Right cardiac atrium (tissue), 5 donors: ENCODE results near the gene ZMYM4. TPM values are rescaled to one million over a fixed set of nuclear protein-coding genes. Genes with fewer than 3 reads are reported as not detected.
"Not testable (repeated sequence)": the region's sequence is repeated elsewhere in the genome, so short reads cannot be mapped to it uniquely, and the experiment has no call there.

Source experiments
- ATAC-seq, 2 donors: fragments of 200-7000 bp; cut with Tn5 transposase; one replicate each; pipeline versions ENCODE4 v1.8.0 to v1.9.1; 2020; ENCODE audit warnings: moderate library complexity in 2 of 2, mild to moderate bottlenecking in 1 of 2
- DNase-seq, 3 donors: peaks; one replicate each; pipeline ENCODE4 v3.0.0-alpha.2; 2020
- H3K27ac ChIP-seq: one replicate; pipeline ENCODE4 v1.5.1; 2013; ENCODE audit warnings: mild to moderate bottlenecking, low read length, control low read depth, moderate library complexity
- H3K27me3 ChIP-seq: one replicate; pipeline ENCODE4 v1.6.1; 2013; ENCODE audit not compliant: control insufficient read depth, insufficient read depth
- H3K4me1 ChIP-seq: one replicate; pipeline ENCODE4 v1.6.1; 2013; ENCODE audit warnings: low read length; ENCODE audit not compliant: control insufficient read depth, insufficient read depth
- H3K4me3 ChIP-seq: one replicate; pipeline ENCODE4 v1.5.1; 2013; ENCODE audit warnings: low read length, control low read depth
- H3K9me3 ChIP-seq: one replicate; pipeline ENCODE4 v1.6.1; 2013; ENCODE audit warnings: low read length; ENCODE audit not compliant: control insufficient read depth
- WGBS: extraction: QIAGEN DNeasy Blood & Tissue Kit; methylation state at CpG from one replicate; pipeline ENCODE4 v1.1.7; 2013; 5-methylcytosine and 5-hydroxymethylcytosine counted together
- intact Hi-C, 4 donors: fragments of 100-400 bp; cut with DNase I; formaldehyde crosslinking; loops; one replicate each; pipeline versions ENCODE4 v1.11.0 to v1.14.0; 2022 to 2023
- long read RNA-seq, 4 donors: library from polyadenylated mRNA; unstranded; transcript quantifications; one replicate each; pipeline ENCODE4 v2.0.0, GENCODE V29; 2020 to 2021
- polyA plus RNA-seq: library from polyadenylated mRNA; stranded (reverse); fragments of 200-250 nt; gene quantifications from one replicate; pipeline ENCODE4 v1.2.3, GENCODE V29; 2013
- total RNA-seq, 4 donors: library from RNA; stranded (reverse); fragmentation: NEBNext Ultra II Directional; extraction: Animal tissue kit (Norgen Biotek cat#: 25700); gene quantifications; one replicate each; pipeline ENCODE4 v1.2.1, GENCODE V29; 2021
- donor health status: healthy with polysubstance abuse.
- donor health status: DM: no; HTN: yes; CAD: no.
- donor health status: DM: no; HTN: no; CAD: no.
- donor health status: DM: no; HTN: yes; CAD: no; lungs with severe emphysema.
- donor health status: DM: yes; HTN: yes; CAD: no.

The ZMYM4 gene
- total RNA-seq (10 to 100 TPM; 34.5 to 42.9 (median 36.7) TPM), polyA plus RNA-seq (7.4 TPM)
- long read RNA-seq, donor 1, full-length matches to known transcripts: 3 of 19 reads
- long read RNA-seq, donor 1, partial matches to known transcripts: 10 of 19 reads
- long read RNA-seq, donor 1, other reads (novel, unspliced or antisense): 6 of 19 reads
- long read RNA-seq, donor 2, full-length matches to known transcripts: 1 of 11 reads
- long read RNA-seq, donor 2, partial matches to known transcripts: 4 of 11 reads
- long read RNA-seq, donor 2, other reads (novel, unspliced or antisense): 6 of 11 reads
- long read RNA-seq, donor 3, partial matches to known transcripts: 33 of 37 reads
- long read RNA-seq, donor 3, other reads (novel, unspliced or antisense): 4 of 37 reads
- long read RNA-seq, donor 4, partial matches to known transcripts: 3 of 7 reads
- long read RNA-seq, donor 4, other reads (novel, unspliced or antisense): 4 of 7 reads

DNA sequence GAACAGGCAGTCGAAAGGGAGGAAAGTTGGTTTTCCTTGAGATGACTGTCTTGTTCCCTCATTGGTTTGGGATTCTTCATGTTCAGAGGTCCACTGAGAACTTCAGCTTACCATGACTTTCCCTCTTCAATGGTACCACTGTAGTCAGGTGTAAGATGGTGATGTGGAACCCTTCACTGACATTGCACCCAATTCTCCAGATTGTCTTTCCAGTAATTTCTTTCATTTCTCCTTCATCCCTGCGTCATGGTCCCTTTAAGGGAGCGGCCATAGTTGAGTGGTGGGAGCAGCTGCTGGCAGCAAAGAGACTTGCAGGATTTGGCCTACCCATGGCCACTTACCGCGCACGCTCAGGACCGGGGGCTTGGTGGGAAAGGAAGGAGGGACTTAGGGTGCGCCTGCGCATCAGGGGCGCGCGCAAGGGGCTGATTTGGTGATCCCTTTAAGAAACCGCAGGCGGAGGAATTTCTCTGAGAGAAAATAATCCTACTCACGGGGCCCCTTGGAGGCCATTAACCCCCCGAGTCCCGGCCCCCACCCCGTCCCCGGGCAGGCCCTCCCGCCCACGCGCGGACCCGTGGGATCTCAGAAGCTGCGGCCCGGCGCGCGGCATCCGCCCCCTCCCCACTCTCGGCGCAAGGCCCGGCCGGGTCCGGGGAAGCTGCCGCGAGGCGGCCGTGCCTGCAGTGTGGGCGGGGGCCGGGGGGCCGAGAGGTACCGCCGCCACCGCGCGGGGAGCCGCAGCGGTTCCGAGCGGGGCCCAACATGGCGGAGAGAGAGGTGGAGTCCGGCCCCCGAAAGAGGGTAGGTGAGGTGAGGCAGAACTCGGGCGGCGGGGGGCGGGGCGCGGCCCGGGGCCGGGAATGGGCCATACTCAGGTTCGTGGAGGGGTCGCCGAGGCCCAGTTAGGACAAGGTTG, at the start of gene ZMYM4:
Gene ZMYM4, plus strand, starts transcription at position 428 of the 919 bp plus-strand sequence. Its CDS starts 338 bp downstream, at position 766.
- Histone ChIP-seq H3K27me3 (no peaks in the 10 kb centered on the region), H3K4me3 (peak within 1 kb of the TSS; percentile 96), H3K9me3 (no peaks in the 10 kb centered on the region), H3K4me1 (no peaks in the 10 kb centered on the region), H3K27ac (peak within 1 kb of the TSS; percentile 71)
- ATAC-seq: peak; percentile 97 to 99
- intact Hi-C loops: no loop called here
- WGBS: 2% methylated on average over 65 of the region's 65 CpGs
- DNase-seq: peak; percentile 97 to 98 (median 97)

DNA sequence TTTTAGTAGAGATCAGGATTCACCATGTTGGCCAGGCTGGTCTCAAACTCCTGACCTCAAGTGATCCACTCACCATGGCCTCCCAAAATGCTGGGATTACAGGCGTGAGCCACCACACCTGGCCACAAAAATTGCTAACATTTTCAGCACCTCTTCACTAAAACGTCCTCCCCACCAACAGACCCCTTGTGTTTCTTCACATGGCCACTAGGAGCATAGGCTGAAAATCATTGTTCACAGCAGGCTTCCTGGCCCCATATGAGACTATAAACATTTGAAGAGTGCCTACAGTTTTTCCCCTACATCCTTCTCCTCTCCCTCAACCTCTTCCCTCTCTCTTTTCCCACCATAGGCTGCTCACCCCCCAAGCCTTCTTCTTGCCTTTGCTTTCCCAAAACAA, 47.5 kb upstream of the ZMYM4 start:
- DNase-seq (no peak), ATAC-seq (no peak)
- Histone ChIP-seq H3K27me3 (no peaks in the 10 kb centered on the region), H3K27ac (no peak overlapping the region), H3K9me3 (no peaks in the 10 kb centered on the region), H3K4me1 (no peaks in the 10 kb centered on the region), H3K4me3 (no peak overlapping the region)
- 42% methylated on average over 2 of the region's 2 CpGs for WGBS
- intact Hi-C loops: no loop called here

DNA sequence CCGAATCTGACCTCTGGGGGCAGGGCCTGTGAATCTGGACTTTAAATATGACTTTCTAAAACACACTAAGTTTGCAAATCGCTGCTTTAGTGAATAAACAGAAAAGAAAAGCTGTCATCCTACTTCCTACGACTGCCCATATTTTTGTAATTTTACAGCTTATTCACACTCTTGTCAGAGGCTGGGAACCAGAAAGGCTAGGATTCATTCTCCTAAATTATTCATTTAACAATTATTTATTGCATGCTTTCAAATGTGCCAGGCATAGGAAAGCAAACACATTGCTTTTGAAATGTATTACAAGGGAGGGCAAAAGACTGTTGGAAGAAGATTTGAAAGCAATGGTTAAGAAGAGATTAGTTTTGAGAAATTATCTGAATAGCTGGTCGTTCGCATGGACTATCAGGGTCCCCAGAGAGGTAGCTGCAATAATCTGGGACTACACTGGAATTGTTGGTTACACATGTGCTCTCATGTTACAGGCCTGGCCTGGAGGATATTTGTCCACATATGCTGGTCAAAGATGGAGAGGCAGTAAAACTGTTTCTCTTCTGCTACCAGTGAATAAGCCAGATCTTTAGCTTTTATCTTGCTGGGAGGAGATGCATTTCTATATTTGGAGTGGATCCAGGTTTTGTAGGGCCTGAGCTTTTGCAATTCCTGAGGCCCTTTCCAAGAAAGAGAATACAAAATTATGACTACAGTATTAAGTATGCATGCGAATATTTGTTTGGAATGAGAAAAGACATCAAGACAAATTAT, 46.0 kb upstream of the ZMYM4 start:
- intact Hi-C loops: no loop called here
- ATAC-seq (peak; percentile 59 to 88), DNase-seq (no peak)
- Histone ChIP-seq H3K4me1 (no peaks in the 10 kb centered on the region), H3K27me3 (no peaks in the 10 kb centered on the region), H3K4me3 (no peak overlapping the region), H3K9me3 (no peaks in the 10 kb centered on the region), H3K27ac (no peak overlapping the region)
- 45% methylated on average over 6 of the region's 6 CpGs for WGBS

DNA sequence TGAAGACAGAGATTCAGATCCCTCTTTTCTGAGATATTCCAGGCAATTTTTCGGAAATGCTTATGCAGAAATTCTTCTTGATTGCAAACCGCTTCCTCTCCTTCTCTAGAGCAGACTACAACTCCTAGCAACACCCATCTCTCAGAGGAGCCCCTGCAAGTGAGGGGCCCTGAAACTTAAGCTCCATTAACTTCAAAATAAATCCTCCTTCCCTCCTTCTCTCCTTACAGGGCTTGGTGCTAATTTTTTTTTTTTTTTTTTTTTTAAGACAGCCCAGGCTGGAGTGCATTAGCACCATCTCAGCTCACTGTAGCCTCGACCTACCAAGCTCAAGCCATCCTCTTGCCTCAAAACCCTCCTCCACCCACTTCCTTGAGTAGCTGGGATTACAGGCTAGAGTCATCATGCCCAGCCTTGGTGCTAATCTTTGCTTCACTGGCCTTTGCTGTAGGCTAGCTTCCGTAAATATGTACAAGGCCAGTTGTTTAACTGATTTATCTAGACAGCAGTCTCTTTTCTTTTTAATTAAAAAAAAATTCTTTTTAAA, 45.4 kb upstream of the ZMYM4 start:
- Histone ChIP-seq H3K27ac (no peak overlapping the region), H3K27me3 (no peaks in the 10 kb centered on the region), H3K9me3 (no peaks in the 10 kb centered on the region), H3K4me1 (no peaks in the 10 kb centered on the region), H3K4me3 (no peak overlapping the region)
- DNase-seq: no peak
- peak; percentile 16 to 20 for ATAC-seq
- intact Hi-C loops: no loop called here
- 65% methylated on average over 4 of the region's 4 CpGs for WGBS

DNA sequence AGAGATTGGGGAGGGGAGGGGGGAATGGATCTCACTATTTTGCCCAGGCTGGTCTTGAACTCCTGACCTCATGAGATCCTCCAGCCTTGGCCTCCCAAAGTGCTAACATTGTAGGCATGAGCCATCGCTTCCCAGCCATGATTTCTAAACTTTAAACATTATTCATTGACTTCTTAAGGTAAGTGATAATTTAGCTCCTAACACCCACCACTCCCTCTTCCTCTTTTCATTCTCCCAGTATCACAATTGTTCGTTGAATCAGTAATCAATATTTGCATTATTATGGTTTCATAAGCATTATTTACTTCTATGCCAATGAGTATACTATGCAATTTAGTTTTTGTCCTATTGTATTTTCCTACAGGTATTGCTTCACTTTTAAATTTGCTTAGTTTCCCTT, 42.0 kb upstream of the ZMYM4 start:
- no peak for ATAC-seq
- 86% methylated on average over 2 of the region's 2 CpGs for WGBS
- Histone ChIP-seq H3K4me3 (no peak overlapping the region), H3K27ac (no peak overlapping the region), H3K27me3 (no peaks in the 10 kb centered on the region), H3K9me3 (no peaks in the 10 kb centered on the region), H3K4me1 (no peaks in the 10 kb centered on the region)
- no peak for DNase-seq
- intact Hi-C loops: no loop called here

DNA sequence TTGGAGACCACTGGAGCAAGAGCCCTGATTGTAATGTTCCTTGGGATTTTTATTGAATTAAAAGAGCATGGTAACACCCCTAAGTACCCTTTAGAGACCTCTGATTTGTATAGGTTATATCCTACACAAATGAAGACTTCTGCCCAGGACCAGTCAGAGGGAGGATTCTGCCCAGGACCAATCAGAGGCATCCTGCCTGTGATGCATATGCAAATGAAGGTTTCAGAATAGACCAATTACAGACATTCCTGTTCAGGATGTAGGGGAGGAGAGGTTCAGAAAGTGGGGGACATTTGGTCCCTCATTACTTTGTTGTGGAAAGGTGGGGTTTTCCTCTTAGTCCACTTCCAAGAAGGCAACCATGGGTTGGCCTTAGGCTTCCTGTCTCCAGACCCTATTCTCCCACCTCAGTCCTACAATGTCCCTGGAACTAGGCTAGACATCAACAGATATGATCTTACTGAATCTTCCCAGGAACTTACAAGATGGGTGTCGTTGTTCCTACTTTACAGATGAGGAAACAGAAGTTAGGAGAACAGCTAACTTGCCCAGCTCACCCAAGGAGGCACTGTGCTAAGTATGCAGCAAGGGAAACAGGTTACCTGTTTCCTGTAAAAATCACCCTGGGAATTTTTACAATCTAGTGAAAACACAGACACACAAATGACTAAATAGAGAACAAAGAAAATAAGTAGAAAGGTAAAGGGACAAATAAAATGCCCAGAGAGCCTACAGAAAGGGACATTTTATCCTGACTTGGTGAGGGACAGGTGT, 38.7 kb upstream of the ZMYM4 start:
- no peak overlapping the region for H3K4me3 ChIP-seq
- 78% methylated on average over 1 of the region's 1 CpG for WGBS
- H3K27me3 ChIP-seq: no peaks in the 10 kb centered on the region
- ATAC-seq (no peak), DNase-seq (no peak)
- no peak overlapping the region for H3K27ac ChIP-seq
- intact Hi-C loops: no loop called here
- no peaks in the 10 kb centered on the region for H3K9me3 ChIP-seq
- H3K4me1 ChIP-seq: no peaks in the 10 kb centered on the region

DNA sequence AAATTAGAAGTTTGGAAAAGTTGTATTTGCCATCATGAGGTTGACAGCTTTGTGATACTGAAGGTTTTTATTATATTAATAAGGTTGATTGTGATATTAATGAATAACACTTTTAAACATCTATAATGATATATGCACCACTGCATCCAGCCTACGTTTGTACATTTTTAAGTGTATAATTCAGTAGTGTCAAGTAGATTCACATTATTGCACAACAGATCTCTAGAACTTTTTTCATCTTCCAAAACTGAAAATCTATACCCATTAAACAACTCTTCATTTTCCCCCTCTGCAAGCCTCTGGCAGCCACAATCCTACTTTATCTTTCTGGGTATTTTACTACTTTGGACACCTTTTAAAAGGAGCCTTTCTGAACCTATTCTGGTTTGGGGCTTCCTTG, 37.2 kb upstream of the ZMYM4 start:
- Histone ChIP-seq H3K4me1 (no peaks in the 10 kb centered on the region), H3K27ac (no peak overlapping the region), H3K4me3 (no peak overlapping the region), H3K9me3 (no peaks in the 10 kb centered on the region), H3K27me3 (no peaks in the 10 kb centered on the region)
- WGBS: 53% methylated on average over 1 of the region's 1 CpG
- DNase-seq: no peak
- no peak for ATAC-seq
- intact Hi-C loops: no loop called here

DNA sequence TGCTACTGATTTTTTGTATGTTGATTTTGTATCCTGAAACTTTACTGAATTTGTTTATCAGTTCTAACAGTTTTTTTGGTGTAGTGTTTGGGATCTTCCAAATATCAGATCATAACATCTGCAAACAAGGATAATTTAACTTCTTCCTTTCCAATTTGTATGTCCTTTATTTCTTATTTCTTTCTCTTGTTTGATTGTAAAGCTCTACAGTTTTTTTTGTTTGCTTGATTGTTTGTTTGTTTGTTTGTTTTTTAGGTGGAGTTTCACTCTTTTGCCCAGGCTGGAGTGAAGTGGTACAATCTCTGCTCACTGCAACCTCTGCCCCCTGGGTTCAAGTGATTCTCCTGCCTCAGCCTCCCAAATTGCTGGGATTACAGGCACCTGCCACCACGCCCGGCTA, 31.7 kb upstream of the ZMYM4 start:
- 96% methylated on average over 2 of the region's 2 CpGs for WGBS
- ATAC-seq, H3K4me3 ChIP-seq, H3K27ac ChIP-seq, H3K4me1 ChIP-seq, DNase-seq, H3K27me3 ChIP-seq, intact Hi-C loops, H3K9me3 ChIP-seq: not testable (repeated sequence)

DNA sequence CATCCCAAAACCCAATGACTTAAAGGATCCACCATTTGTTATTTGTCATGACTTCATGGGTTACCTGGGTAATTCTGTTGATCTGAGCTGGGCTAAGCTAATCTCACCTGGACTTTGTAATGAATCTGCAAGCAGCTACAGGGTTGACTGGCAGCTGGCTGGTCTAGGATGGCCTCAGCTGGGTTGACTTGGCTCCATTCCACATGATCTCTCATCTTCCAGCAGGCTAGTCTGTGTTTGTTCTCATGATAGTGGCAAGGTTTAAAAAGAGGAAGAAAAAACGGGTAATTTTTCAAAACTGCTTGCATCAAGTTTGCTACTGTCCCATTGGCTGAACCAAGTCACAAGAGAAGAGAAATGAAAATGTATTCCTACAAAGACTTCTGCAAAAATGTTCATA, 24.8 kb upstream of the ZMYM4 start:
- H3K27me3 ChIP-seq: no peaks in the 10 kb centered on the region
- DNase-seq: no peak
- H3K4me1 ChIP-seq: no peaks in the 10 kb centered on the region
- intact Hi-C loops: no loop called here
- H3K27ac ChIP-seq: no peak overlapping the region
- WGBS: 30% methylated on average over 1 of the region's 1 CpG
- no peak for ATAC-seq
- H3K4me3 ChIP-seq: no peak overlapping the region
- no peaks in the 10 kb centered on the region for H3K9me3 ChIP-seq

DNA sequence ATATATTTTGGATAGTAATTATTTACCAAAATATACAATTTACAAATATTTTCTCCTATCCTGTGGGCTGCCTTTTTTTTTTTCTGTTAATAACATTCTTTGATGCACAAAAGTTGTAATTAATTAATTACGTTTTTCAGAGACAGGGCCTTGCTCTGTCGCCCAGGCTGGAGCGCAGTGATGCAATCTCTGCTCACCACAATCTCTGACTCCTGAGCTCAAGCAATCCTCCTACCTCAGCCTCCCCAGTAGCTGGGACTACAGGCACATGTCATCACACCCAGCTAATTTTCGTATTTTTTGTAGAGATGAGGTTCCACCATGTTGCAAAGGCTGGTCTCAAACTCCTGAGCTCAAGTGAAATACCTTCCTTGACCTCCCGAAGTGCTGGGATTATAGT, 21.3 kb upstream of the ZMYM4 start:
- Histone ChIP-seq H3K4me1 (no peaks in the 10 kb centered on the region), H3K27me3 (no peaks in the 10 kb centered on the region), H3K9me3 (no peaks in the 10 kb centered on the region), H3K4me3 (no peak overlapping the region), H3K27ac (no peak overlapping the region)
- no peak for ATAC-seq
- 91% methylated on average over 5 of the region's 5 CpGs for WGBS
- no peak for DNase-seq
- intact Hi-C loops: no loop called here
